Adrenal gland (tissue), 5 donors: ENCODE data around the gene HEMK1.

ENCODE experiments used
- POLR2A ChIP-seq, 2 donors: fragments of 450-650 bp; IDR thresholded peaks; one replicate each; pipeline ENCODE4 v1.6.1; 2017; ENCODE audit warnings: antibody characterized with exemption in 2 of 2, mild to moderate bottlenecking in 2 of 2, moderate library complexity in 1 of 2
- TF ChIP-seq, protein P1 (sequence below), 6 experiments: fragments of 450-650 bp in 4 of 6; fragments of 200-600 bp in 2 of 6; sonication (generic) in 1 of 6; IDR thresholded peaks; 1 replicate in 5 of 6; 2 replicates in 1 of 6; pipeline versions ENCODE4 v1.5.1 to v1.8.0; 2016 to 2021; ENCODE audit warnings: antibody characterized with exemption in 6 of 6, mild to moderate bottlenecking in 2 of 6, moderate library complexity in 1 of 6
- donor health status: DM: no; HTN: no; CAD: no.

DNA sequence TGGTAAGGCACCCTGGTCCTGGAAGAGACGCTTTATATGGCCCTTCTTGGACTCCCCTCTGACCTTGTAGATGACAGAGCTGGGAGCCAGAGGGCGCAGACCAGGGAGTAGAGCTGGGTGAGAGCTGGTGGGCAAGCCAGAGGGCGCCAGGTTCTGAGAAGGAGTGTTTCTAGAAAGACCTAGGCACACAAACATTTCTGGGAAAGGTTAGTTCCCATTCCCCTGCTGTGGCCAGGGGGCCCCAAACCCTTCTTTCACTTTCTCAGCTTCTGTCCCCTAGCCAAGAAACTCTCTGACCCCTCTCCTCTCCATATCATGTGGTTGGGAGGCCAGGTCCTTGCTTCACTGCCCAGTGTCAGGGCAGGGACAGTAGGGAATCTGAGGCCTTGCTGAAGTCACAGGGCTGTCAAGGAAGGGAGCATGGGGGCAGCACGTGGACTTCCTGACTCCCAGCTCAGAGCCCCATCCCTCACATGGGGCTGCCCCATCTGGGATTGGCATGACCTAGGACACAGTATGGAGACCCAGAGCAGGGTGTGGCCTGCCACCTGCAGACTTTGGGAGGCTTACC, 3.6 kb downstream of the HEMK1 start:
- TF ChIP-seq, protein P1, sequence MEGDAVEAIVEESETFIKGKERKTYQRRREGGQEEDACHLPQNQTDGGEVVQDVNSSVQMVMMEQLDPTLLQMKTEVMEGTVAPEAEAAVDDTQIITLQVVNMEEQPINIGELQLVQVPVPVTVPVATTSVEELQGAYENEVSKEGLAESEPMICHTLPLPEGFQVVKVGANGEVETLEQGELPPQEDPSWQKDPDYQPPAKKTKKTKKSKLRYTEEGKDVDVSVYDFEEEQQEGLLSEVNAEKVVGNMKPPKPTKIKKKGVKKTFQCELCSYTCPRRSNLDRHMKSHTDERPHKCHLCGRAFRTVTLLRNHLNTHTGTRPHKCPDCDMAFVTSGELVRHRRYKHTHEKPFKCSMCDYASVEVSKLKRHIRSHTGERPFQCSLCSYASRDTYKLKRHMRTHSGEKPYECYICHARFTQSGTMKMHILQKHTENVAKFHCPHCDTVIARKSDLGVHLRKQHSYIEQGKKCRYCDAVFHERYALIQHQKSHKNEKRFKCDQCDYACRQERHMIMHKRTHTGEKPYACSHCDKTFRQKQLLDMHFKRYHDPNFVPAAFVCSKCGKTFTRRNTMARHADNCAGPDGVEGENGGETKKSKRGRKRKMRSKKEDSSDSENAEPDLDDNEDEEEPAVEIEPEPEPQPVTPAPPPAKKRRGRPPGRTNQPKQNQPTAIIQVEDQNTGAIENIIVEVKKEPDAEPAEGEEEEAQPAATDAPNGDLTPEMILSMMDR (IDR thresholded peaks at IDR 0.05): no peak
- TF ChIP-seq POLR2A (IDR thresholded peaks at IDR 0.05): no peak
